Spleen (tissue), 11 donors: ENCODE data around the gene CDRT15. TPM values are rescaled to one million over a fixed set of nuclear protein-coding genes. Genes with fewer than 3 reads are reported as not detected.
"Not testable (repeated sequence)": the region's sequence is repeated elsewhere in the genome, so short reads cannot be mapped to it uniquely, and the experiment has no call there.

ENCODE experiments used
- DNase-seq: peaks from one replicate; pipeline ENCODE4 v3.0.0-alpha.2; 2020
- H3K27ac ChIP-seq, 8 donors: fragments of 200-600 bp; sonication (generic) in 7 of 8; 1 replicate in 4 of 8; 2 replicates in 4 of 8; pipeline versions ENCODE4 v1.5.0 to v1.8.0; 2016 to 2021; ENCODE audit warnings: inconsistent platforms in 4 of 8, mild to moderate bottlenecking in 4 of 8, moderate library complexity in 1 of 8
- H3K27me3 ChIP-seq, 7 donors: fragments of 200-600 bp; sonication (generic) in 6 of 7; replicated peaks in 1 of 7; 1 replicate in 4 of 7; 2 replicates in 3 of 7; pipeline versions ENCODE4 v1.5.0 to v1.8.0; 2016 to 2021; ENCODE audit warnings: inconsistent platforms in 3 of 7, mild to moderate bottlenecking in 1 of 7
- H3K36me3 ChIP-seq, 6 donors: fragments of 200-600 bp; sonication (generic) in 5 of 6; 1 replicate in 4 of 6; 2 replicates in 2 of 6; pipeline versions ENCODE4 v1.5.0 to v1.8.0; 2016 to 2021; ENCODE audit warnings: inconsistent platforms in 2 of 6
- H3K4me1 ChIP-seq, 6 donors: fragments of 200-600 bp; sonication (generic) in 5 of 6; 1 replicate in 3 of 6; 2 replicates in 3 of 6; pipeline versions ENCODE4 v1.5.0 to v1.8.0; 2016 to 2021; ENCODE audit warnings: inconsistent platforms in 3 of 6
- H3K4me3 ChIP-seq, 8 donors: fragments of 200-600 bp; sonication (generic) in 7 of 8; 1 replicate in 4 of 8; 2 replicates in 4 of 8; pipeline versions ENCODE4 v1.5.0 to v1.8.0; 2016 to 2021; ENCODE audit warnings: inconsistent platforms in 4 of 8, mild to moderate bottlenecking in 4 of 8, moderate library complexity in 2 of 8
- H3K9me3 ChIP-seq, 8 donors: fragments of 200-600 bp; sonication (generic) in 7 of 8; 1 replicate in 4 of 8; 2 replicates in 4 of 8; pipeline versions ENCODE4 v1.5.0 to v1.8.0; 2016 to 2021; ENCODE audit warnings: inconsistent platforms in 4 of 8
- POLR2A ChIP-seq, 3 donors: fragments of 450-650 bp; IDR thresholded peaks; one replicate each; pipeline ENCODE4 v1.5.1; 2017; ENCODE audit warnings: antibody characterized with exemption in 3 of 3, mild to moderate bottlenecking in 1 of 3
- POLR2AphosphoS5 ChIP-seq, 3 donors: sonication (generic); formaldehyde crosslinking; IDR thresholded peaks; one replicate each; pipeline ENCODE4 v1.5.1; 2017; ENCODE audit warnings: antibody characterized with exemption in 3 of 3
- WGBS, 5 donors: extraction: QIAGEN DNeasy Blood & Tissue Kit in 3 of 5; methylation state at CpG; one replicate each; pipeline versions ENCODE4 v1.1.5 to v1.1.7; 2013 to 2018; 5-methylcytosine and 5-hydroxymethylcytosine counted together
- intact Hi-C: fragments of 100-400 bp; cut with DNase I; formaldehyde crosslinking; loops from one replicate; pipeline ENCODE4 v1.15.0; 2023; ENCODE audit warnings: low total_unique reads
- polyA plus RNA-seq, 3 donors: library from polyadenylated mRNA; stranded (reverse); fragments of 200-250 nt; gene quantifications; one replicate each; pipeline ENCODE4 v1.2.1, GENCODE V29; 2013
- total RNA-seq, 7 donors: library from RNA; depleted of rRNA in 3 of 7; stranded (reverse); fragments of >200 nt in 3 of 7; fragmentation: NEBNext Ultra II Directional in 4 of 7; extraction: Animal tissue kit (Norgen Biotek cat#: 25700) in 4 of 7; gene quantifications; one replicate each; pipeline versions ENCODE4 v1.1.0 to v1.2.1, GENCODE V29; 2016 to 2021
- TF ChIP-seq, protein P1 (sequence below), 11 experiments: fragments of 200-600 bp in 7 of 11; fragments of 450-650 bp in 4 of 11; sonication (generic) in 4 of 11; IDR thresholded peaks in 8 of 11; conservative IDR thresholded peaks in 3 of 11; 1 replicate in 7 of 11; 2 replicates in 4 of 11; pipeline versions ENCODE4 v1.4.0 to v1.8.0; 2016 to 2021; ENCODE audit warnings: antibody characterized with exemption in 11 of 11, inconsistent platforms in 4 of 11, mild to moderate bottlenecking in 1 of 11
- donor health status: healthy with polysubstance abuse.
- donor health status: DM: no; HTN: no; CAD: no; lungs with moderate emphysema.
- donor health status: DM: no; HTN: no; CAD: no.
- donor health status: Bipolar disorder and iron deficiency.
- donor health status: healthy.
- donor health status: DM: no; HTN: no; CAD: no.
- donor health status: DM: yes; HTN: yes; CAD: no.

The CDRT15 gene
- total and polyA plus RNA-seq, 10 donors, result not detected

GRCh38 chr17:14245629-14246028 lies 9.0 kb upstream of the CDRT15 start:
- H3K9me3 ChIP-seq, result no peaks in the 10 kb centered on the region
- intact Hi-C loops, result no loop called here
- no peak for TF ChIP-seq POLR2A (IDR thresholded peaks at IDR 0.05)
- WGBS, 5 donors, result 92 to 97% (median 94%) methylated on average over 3 of the region's 3 CpGs
- no peak overlapping the region for H3K27ac ChIP-seq
- H3K4me1 ChIP-seq, result no peaks in the 10 kb centered on the region
- no peaks in the 10 kb centered on the region for H3K36me3 ChIP-seq
- DNase-seq, result no peak
- no peak overlapping the region for H3K4me3 ChIP-seq
- H3K27me3 ChIP-seq, result no peaks in the 10 kb centered on the region

DNA sequence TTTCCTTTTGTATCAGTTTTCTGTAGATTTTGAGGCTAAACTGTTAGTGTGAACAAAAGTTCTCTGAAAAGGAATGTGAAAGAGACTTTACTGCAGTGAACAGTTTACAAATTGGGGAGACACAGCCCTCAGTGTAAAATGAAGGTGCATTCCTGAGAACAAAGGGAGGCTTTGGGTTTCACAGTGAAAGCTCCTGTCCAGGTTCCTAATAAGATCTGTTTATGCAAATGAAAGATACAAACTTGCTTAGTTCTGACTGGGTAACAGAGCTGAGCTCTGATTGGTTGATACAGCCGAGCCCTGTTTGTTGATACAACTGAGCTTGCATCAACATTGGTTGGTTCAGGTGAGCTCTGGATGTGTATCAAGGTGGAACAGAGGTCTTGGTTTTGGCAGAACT lies 8.3 kb upstream of the CDRT15 start:
- intact Hi-C loops, result no loop called here
- Histone ChIP-seq H3K36me3 (no peaks in the 10 kb centered on the region), H3K9me3 (no peaks in the 10 kb centered on the region), H3K27me3 (no peaks in the 10 kb centered on the region), H3K4me1 (no peaks in the 10 kb centered on the region), H3K27ac (no peak overlapping the region), H3K4me3 (no peak overlapping the region)
- DNase-seq, result no peak
- 79 to 100% (median 93%) methylated on average over 1 of the region's 1 CpG for WGBS, 5 donors
- TF ChIP-seq, protein P1, sequence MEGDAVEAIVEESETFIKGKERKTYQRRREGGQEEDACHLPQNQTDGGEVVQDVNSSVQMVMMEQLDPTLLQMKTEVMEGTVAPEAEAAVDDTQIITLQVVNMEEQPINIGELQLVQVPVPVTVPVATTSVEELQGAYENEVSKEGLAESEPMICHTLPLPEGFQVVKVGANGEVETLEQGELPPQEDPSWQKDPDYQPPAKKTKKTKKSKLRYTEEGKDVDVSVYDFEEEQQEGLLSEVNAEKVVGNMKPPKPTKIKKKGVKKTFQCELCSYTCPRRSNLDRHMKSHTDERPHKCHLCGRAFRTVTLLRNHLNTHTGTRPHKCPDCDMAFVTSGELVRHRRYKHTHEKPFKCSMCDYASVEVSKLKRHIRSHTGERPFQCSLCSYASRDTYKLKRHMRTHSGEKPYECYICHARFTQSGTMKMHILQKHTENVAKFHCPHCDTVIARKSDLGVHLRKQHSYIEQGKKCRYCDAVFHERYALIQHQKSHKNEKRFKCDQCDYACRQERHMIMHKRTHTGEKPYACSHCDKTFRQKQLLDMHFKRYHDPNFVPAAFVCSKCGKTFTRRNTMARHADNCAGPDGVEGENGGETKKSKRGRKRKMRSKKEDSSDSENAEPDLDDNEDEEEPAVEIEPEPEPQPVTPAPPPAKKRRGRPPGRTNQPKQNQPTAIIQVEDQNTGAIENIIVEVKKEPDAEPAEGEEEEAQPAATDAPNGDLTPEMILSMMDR (IDR thresholded peaks at IDR 0.05 in 8 of 11, conservative IDR thresholded peaks at IDR 0.05 in 3 of 11), result no peak
- TF ChIP-seq POLR2AphosphoS5 (IDR thresholded peaks at IDR 0.05) (no peak), POLR2A (IDR thresholded peaks at IDR 0.05) (no peak)

DNA sequence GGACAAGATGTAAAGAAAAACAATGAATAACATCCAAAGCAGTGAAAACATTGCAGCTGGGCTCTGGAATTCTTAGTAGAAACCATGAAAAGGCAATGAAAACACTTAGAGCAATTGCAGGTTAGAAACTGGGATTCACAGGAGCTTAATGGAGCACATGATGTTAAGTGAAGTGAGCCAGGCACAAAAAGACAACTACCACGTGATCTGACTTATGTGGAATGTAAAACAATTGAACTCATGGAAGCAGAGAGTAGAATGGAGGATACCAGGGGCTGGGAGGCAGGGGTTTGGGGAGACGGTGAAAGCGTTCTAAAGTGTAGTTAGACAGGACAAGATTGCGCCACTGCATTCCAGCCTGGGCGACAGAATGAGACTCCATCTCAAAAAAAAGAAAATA lies 2.6 kb upstream of the CDRT15 start:
- WGBS, 5 donors, result 94 to 100% (median 96%) methylated on average over 1 to 4 of the region's 5 CpGs
- H3K4me3 ChIP-seq, intact Hi-C loops, H3K36me3 ChIP-seq, H3K4me1 ChIP-seq, H3K9me3 ChIP-seq, DNase-seq, H3K27ac ChIP-seq, H3K27me3 ChIP-seq: not testable (repeated sequence)

- intact Hi-C loops, H3K36me3 ChIP-seq, H3K27ac ChIP-seq, H3K4me3 ChIP-seq, H3K9me3 ChIP-seq, DNase-seq, H3K4me1 ChIP-seq, H3K27me3 ChIP-seq: not testable (repeated sequence)
- 83 to 94% (median 90%) methylated on average over 7 to 9 of the region's 9 CpGs for WGBS, 5 donors
Observed at GRCh38 chr17:14236032-14236431, 630 bp downstream of the CDRT15 start.

GRCh38 chr17:14235047-14235446 lies 1.6 kb downstream of the CDRT15 start:
- DNase-seq, intact Hi-C loops, H3K9me3 ChIP-seq, H3K27me3 ChIP-seq, H3K4me3 ChIP-seq, H3K4me1 ChIP-seq, H3K27ac ChIP-seq, H3K36me3 ChIP-seq: not testable (repeated sequence)
- WGBS, 5 donors, result 65 to 86% (median 82%) methylated on average over 2 of the region's 2 CpGs

DNA sequence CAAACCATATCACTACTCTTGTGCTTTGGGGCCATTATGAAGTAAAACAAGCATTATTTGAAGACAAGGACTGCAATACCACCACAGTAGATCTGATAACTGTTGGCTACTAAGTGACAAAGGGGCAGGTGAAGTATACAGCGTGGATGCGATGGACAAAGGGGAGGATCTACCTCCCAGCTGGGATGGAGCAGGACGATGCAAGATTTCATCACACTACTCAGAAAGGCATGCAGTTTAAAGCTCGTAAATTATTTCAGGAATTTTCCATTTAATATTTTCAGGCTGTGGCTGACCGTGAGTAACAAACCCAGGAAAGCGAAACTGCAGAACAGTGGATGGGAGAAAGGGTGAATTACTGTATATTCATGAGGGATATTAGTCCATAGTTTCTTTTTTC lies 5.5 kb downstream of the CDRT15 start:
- WGBS, 5 donors, result 70 to 93% (median 81%) methylated on average over 3 to 5 of the region's 6 CpGs
- intact Hi-C loops, DNase-seq, H3K27me3 ChIP-seq, H3K4me3 ChIP-seq, H3K36me3 ChIP-seq, H3K27ac ChIP-seq, H3K9me3 ChIP-seq, H3K4me1 ChIP-seq: not testable (repeated sequence)

- Histone ChIP-seq H3K4me1 (no peaks in the 10 kb centered on the region), H3K36me3 (no peaks in the 10 kb centered on the region), H3K27me3 (no peaks in the 10 kb centered on the region), H3K9me3 (no peaks in the 10 kb centered on the region), H3K4me3 (no peak overlapping the region), H3K27ac (no peak overlapping the region)
- no peak for DNase-seq
- 68 to 85% (median 82%) methylated on average over 4 of the region's 4 CpGs for WGBS, 5 donors
- intact Hi-C loops, result no loop called here
- TF ChIP-seq POLR2A (IDR thresholded peaks at IDR 0.05), result no peak
- TF ChIP-seq POLR2AphosphoS5 (IDR thresholded peaks at IDR 0.05), result no peak
- TF ChIP-seq, protein P1 (IDR thresholded peaks at IDR 0.05 in 8 of 11, conservative IDR thresholded peaks at IDR 0.05 in 3 of 11), result no peak
Observed at GRCh38 chr17:14228903-14229302, 7.8 kb downstream of the CDRT15 start.
